ENCODE measurements around the gene TMEM132E. TPM values are rescaled to one million over a fixed set of nuclear protein-coding genes. Genes with fewer than 3 reads are reported as not detected.

Gene TMEM132E
- total and polyA plus RNA-seq, 2 experiments from 2014 or later = 0.16 to 0.45 TPM

- TF ChIP-seq ZNF331 (CRISPR knock-in tag; IDR thresholded peaks at IDR 0.05; ENCODE audit: low read depth) (no peak), JUNB (IDR thresholded peaks at IDR 0.05; ENCODE audit: unreplicated experiment) (no peak), CREB1 (CRISPR knock-in tag; IDR thresholded peaks at IDR 0.05; ENCODE audit: low read depth) (no peak), NANOG (IDR thresholded peaks at IDR 0.05; ENCODE audit: borderline replicate concordance) (no peak)
- TF ChIP-seq, protein P1, sequence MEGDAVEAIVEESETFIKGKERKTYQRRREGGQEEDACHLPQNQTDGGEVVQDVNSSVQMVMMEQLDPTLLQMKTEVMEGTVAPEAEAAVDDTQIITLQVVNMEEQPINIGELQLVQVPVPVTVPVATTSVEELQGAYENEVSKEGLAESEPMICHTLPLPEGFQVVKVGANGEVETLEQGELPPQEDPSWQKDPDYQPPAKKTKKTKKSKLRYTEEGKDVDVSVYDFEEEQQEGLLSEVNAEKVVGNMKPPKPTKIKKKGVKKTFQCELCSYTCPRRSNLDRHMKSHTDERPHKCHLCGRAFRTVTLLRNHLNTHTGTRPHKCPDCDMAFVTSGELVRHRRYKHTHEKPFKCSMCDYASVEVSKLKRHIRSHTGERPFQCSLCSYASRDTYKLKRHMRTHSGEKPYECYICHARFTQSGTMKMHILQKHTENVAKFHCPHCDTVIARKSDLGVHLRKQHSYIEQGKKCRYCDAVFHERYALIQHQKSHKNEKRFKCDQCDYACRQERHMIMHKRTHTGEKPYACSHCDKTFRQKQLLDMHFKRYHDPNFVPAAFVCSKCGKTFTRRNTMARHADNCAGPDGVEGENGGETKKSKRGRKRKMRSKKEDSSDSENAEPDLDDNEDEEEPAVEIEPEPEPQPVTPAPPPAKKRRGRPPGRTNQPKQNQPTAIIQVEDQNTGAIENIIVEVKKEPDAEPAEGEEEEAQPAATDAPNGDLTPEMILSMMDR (conservative IDR thresholded peaks at IDR 0.05; ENCODE audit: low read depth in 2 of 2) = no peak
These were observed 36.8 kb downstream of the TMEM132E start (continued) for GRCh38 chr17:34616148-34616547.

DNA sequence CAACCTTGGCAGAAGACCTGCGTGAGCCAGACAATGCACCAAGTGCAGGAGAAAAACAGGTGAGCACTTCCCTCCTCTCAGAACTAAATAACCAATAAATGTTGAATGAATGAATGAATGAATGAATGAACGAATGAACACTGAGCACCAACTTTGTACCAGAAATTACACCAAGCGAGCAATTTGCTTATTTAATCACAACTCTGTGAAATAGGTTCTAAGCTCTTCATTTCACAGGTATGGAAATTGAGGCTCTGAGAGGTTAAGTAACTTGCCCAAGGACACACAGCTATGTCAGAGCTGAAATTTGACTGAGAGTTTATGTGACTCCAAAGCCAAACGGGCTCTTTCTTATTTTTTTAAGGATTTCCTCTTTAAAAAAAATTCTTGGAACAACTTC lies 38.0 kb downstream of the TMEM132E start:
- Mint-ChIP-seq H3K27ac (no peak overlapping the region), H3K9me3 (no peaks in the 10 kb centered on the region), H3K27me3 (ENCODE audit: insufficient read depth, low read depth, poor library complexity) (peaks cover 13% of the 10 kb centered on the region), H3K4me1 (peaks cover 49% of the 10 kb centered on the region), H3K4me3 (no peak overlapping the region), H3K36me3 (ENCODE audit: low read depth) (no peaks in the 10 kb centered on the region)
- no peak overlapping the region for H3K4me3 ChIP-seq
- TF ChIP-seq ZNF462 (CRISPR knock-in tag; IDR thresholded peaks at IDR 0.05) (no peak), STAT1 (IDR thresholded peaks at IDR 0.05; ENCODE audit: unreplicated experiment) (no peak), EZH2 (IDR thresholded peaks at IDR 0.05; ENCODE audit: low read depth, unreplicated experiment) (no peak), ZNF331 (CRISPR knock-in tag; IDR thresholded peaks at IDR 0.05; ENCODE audit: low read depth) (no peak)
- no peaks in the 10 kb centered on the region for H3K36me3 ChIP-seq (ENCODE audit: insufficient read depth)
- no peaks in the 10 kb centered on the region for H4K20me1 ChIP-seq (replicated peaks; ENCODE audit: insufficient read depth)
- no peaks in the 10 kb centered on the region for H3K9me2 ChIP-seq (ENCODE audit: insufficient read depth)
- DNase-seq (ENCODE audit: low spot score) (no peak), ATAC-seq (no peak)
- H3K27ac ChIP-seq (ENCODE audit: low read depth) = no peak overlapping the region
- no peaks in the 10 kb centered on the region for H3K79me2 ChIP-seq (replicated peaks; ENCODE audit: insufficient read depth)
- H2AFZ ChIP-seq = no peak overlapping the region
- H3K4me2 ChIP-seq = no peak overlapping the region
- H3K27me3 ChIP-seq (ENCODE audit: insufficient read depth) = 0 out of 2 replicates have a peak, but pooled peaks cover 4% of the 10 kb centered on the region
- H3F3A ChIP-seq (replicated peaks; ENCODE audit: low read depth) = no peaks in the 10 kb centered on the region
- peaks cover 34% of the 10 kb centered on the region for H3K4me1 ChIP-seq (ENCODE audit: insufficient read depth)
